T-helper 2 cell treated with Interferon-gamma antibody and Interleukin-4, amounts not matched to agents 100 ng/mL and 5 ng/mL, for 36 hours (primary cell): ENCODE measurements around the gene HLA-DRB5. TPM values are rescaled to one million over a fixed set of nuclear protein-coding genes. Genes with fewer than 3 reads are reported as not detected.
"Not testable (repeated sequence)": the region's sequence is repeated elsewhere in the genome, so short reads cannot be mapped to it uniquely, and the experiment has no call there.

Experiments
- intact Hi-C: fragments of 100-400 bp; cut with micrococcal nuclease; formaldehyde crosslinking; loops from one replicate; pipeline ENCODE4 v1.15.1; 2023
- total RNA-seq: library from RNA; stranded (reverse); gene quantifications from 2 replicates; pipeline ENCODE4 v1.2.3, GENCODE V29; 2022

HLA-DRB5 gene
- total RNA-seq, 1 donor from 2014 or later = 43.3 TPM

- intact Hi-C loops = no loop called here
These were observed 12.2 kb downstream of the HLA-DRB5 start for GRCh38 chr6:32517654-32518445.

GRCh38 chr6:32501016-32501415 is 29.1 kb downstream of the HLA-DRB5 start:
- intact Hi-C loops = loop anchor here (1.0 kb wide), 2 partner anchors 9 to 39 kb away; no protein-coding TSS in a partner anchor

GRCh38 chr6:32492351-32492750 is 37.7 kb downstream of the HLA-DRB5 start:
- intact Hi-C loops = loop anchor here (1.0 kb wide), 1 partner anchor 9 kb away; no protein-coding TSS in a partner anchor

GRCh38 chr6:32491700-32492099 is 38.4 kb downstream of the HLA-DRB5 start:
- intact Hi-C loops = loop anchor here (1.0 kb wide), 1 partner anchor 10 kb away; no protein-coding TSS in a partner anchor

GRCh38 chr6:32488083-32488482 is 42.0 kb downstream of the HLA-DRB5 start:
- intact Hi-C loops = no loop called here

- intact Hi-C loops = no loop called here
These were observed 45.5 kb downstream of the HLA-DRB5 start for GRCh38 chr6:32484614-32484998.

- intact Hi-C loops = loop anchor here (2.0 kb wide), 1 partner anchor 87 kb away; no protein-coding TSS in a partner anchor
These were observed 46.0 kb downstream of the HLA-DRB5 start for GRCh38 chr6:32483968-32484613.

GRCh38 chr6:32475392-32476206 is 54.5 kb downstream of the HLA-DRB5 start:
- intact Hi-C loops = no loop called here

- intact Hi-C loops = not testable (repeated sequence)
These were observed 56.4 kb downstream of the HLA-DRB5 start for GRCh38 chr6:32473376-32474348.

GRCh38 chr6:32472781-32473375 is 57.2 kb downstream of the HLA-DRB5 start:
- intact Hi-C loops = no loop called here

- intact Hi-C loops = not testable (repeated sequence)
These were observed 62.2 kb downstream of the HLA-DRB5 start for GRCh38 chr6:32467743-32468503.

Other genes starting within 250 kb of the HLA-DRB5 start
- not detected in 2 replicates for gene TSBP1, start 158.4 kb downstream of the HLA-DRB5 start, total RNA-seq
- not detected in 2 replicates for gene BTNL2, start 123.1 kb downstream of the HLA-DRB5 start, total RNA-seq
- 81.8 and 88.4 TPM in 2 replicates for gene HLA-DRA, start 90.4 kb downstream of the HLA-DRB5 start, total RNA-seq
- 69.9 and 74.8 TPM in 2 replicates for gene HLA-DRB1, start 59.6 kb upstream of the HLA-DRB5 start, total RNA-seq
- gene HLA-DQA1, start 107.1 kb upstream of the HLA-DRB5 start, total RNA-seq = 20.2 and 21.5 TPM in 2 replicates
- gene HLA-DQB1, start 136.4 kb upstream of the HLA-DRB5 start, total RNA-seq = 7.0 and 10.0 TPM in 2 replicates
- 3.8 and 4.3 TPM in 2 replicates for gene HLA-DQA2, start 211.1 kb upstream of the HLA-DRB5 start, total RNA-seq
- 1.4 and 1.5 TPM in 2 replicates for gene HLA-DQB2, start 233.2 kb upstream of the HLA-DRB5 start, total RNA-seq